HEK293 (cell line): ENCODE data around the gene FBXL15.

ENCODE experiments used
- GLIS1 ChIP-seq: fragments of 450-650 bp; formaldehyde crosslinking; IDR thresholded peaks from 2 replicates; pipeline ENCODE4 v1.5.1; 2016; ENCODE audit warnings: missing biosample characterization, missing genetic modification characterization
- KLF16 ChIP-seq: fragments of 450-650 bp; formaldehyde crosslinking; IDR thresholded peaks from 2 replicates; pipeline ENCODE4 v1.5.1; 2017; ENCODE audit warnings: missing biosample characterization, missing genetic modification characterization
- MEIS1 ChIP-seq: sonication (generic); formaldehyde crosslinking; IDR thresholded peaks from 2 replicates; pipeline ENCODE4 v1.8.1; 2022; ENCODE audit warnings: missing genetic modification reagents, mild to moderate bottlenecking, borderline replicate concordance
- ZBTB7A ChIP-seq: fragments of 450-650 bp; formaldehyde crosslinking; IDR thresholded peaks from 2 replicates; pipeline ENCODE4 v1.5.1; 2016; ENCODE audit warnings: low read depth, missing biosample characterization, missing genetic modification characterization
- ZFP69B ChIP-seq: fragments of 450-650 bp; formaldehyde crosslinking; IDR thresholded peaks from 2 replicates; pipeline ENCODE4 v1.5.1; 2016; ENCODE audit warnings: missing biosample characterization, missing genetic modification characterization
- ZNF302 ChIP-seq: fragments of 450-650 bp; formaldehyde crosslinking; IDR thresholded peaks from 2 replicates; pipeline ENCODE4 v1.5.1; 2016; ENCODE audit warnings: missing biosample characterization, missing genetic modification characterization, low read depth
- ZNF433 ChIP-seq: fragments of 450-650 bp; formaldehyde crosslinking; IDR thresholded peaks from 2 replicates; pipeline ENCODE4 v1.5.1; 2016; ENCODE audit warnings: missing biosample characterization, missing genetic modification characterization, low read depth
- ZNF621 ChIP-seq: fragments of 450-650 bp; formaldehyde crosslinking; IDR thresholded peaks from 2 replicates; pipeline ENCODE4 v1.5.1; 2017; ENCODE audit warnings: missing biosample characterization, missing genetic modification characterization
- ZNF660 ChIP-seq: fragments of 450-650 bp; IDR thresholded peaks from 2 replicates; pipeline ENCODE4 v1.5.1; 2018; ENCODE audit warnings: missing biosample characterization, mild to moderate bottlenecking, missing genetic modification characterization
- TF ChIP-seq, protein P1 (sequence below): fragments of 450-650 bp; formaldehyde crosslinking; IDR thresholded peaks from 2 replicates; pipeline ENCODE4 v1.5.1; 2016; ENCODE audit warnings: missing biosample characterization, missing genetic modification characterization
- TF ChIP-seq, protein P2 (sequence below): fragments of 450-650 bp; formaldehyde crosslinking; IDR thresholded peaks from 2 replicates; pipeline ENCODE4 v1.5.1; 2016; ENCODE audit warnings: missing biosample characterization, missing genetic modification characterization, low read depth
- TF ChIP-seq, protein P3 (sequence below): fragments of 450-650 bp; formaldehyde crosslinking; IDR thresholded peaks from 2 replicates; pipeline ENCODE4 v1.5.1; 2016; ENCODE audit warnings: missing biosample characterization, missing genetic modification characterization

DNA sequence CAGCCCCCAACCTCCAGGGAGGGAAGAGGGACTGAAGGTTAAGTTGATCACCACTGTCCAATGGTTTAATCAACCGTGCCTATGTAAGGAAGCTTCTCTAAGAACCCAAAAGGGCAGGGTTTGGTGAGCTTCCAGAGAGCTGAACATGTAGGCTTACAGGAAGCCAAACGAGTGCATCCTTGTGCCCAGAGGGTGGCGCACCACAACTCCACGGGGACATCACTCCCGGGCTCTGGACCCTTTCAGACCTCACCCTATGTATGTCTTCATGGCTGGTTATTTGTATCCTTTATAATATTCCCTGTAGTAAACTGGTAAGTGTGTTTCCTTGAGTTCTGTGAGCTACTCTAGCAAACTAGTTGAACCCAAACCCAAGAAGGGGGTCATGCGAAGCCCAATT is 36.6 kb upstream of the FBXL15 start:
- TF ChIP-seq, protein P1, sequence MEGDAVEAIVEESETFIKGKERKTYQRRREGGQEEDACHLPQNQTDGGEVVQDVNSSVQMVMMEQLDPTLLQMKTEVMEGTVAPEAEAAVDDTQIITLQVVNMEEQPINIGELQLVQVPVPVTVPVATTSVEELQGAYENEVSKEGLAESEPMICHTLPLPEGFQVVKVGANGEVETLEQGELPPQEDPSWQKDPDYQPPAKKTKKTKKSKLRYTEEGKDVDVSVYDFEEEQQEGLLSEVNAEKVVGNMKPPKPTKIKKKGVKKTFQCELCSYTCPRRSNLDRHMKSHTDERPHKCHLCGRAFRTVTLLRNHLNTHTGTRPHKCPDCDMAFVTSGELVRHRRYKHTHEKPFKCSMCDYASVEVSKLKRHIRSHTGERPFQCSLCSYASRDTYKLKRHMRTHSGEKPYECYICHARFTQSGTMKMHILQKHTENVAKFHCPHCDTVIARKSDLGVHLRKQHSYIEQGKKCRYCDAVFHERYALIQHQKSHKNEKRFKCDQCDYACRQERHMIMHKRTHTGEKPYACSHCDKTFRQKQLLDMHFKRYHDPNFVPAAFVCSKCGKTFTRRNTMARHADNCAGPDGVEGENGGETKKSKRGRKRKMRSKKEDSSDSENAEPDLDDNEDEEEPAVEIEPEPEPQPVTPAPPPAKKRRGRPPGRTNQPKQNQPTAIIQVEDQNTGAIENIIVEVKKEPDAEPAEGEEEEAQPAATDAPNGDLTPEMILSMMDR (tag by site-specific recombination), result no peak
- TF ChIP-seq ZNF621 (tag by site-specific recombination) (no peak), ZNF302 (tag by site-specific recombination) (no peak), GLIS1 (tag by site-specific recombination) (no peak), ZFP69B (tag by site-specific recombination) (no peak), ZNF433 (no peak), MEIS1 (CRISPR knock-in tag) (no peak), ZNF660 (no peak), ZBTB7A (tag by site-specific recombination) (no peak), KLF16 (tag by site-specific recombination) (no peak)
- TF ChIP-seq, protein P2, sequence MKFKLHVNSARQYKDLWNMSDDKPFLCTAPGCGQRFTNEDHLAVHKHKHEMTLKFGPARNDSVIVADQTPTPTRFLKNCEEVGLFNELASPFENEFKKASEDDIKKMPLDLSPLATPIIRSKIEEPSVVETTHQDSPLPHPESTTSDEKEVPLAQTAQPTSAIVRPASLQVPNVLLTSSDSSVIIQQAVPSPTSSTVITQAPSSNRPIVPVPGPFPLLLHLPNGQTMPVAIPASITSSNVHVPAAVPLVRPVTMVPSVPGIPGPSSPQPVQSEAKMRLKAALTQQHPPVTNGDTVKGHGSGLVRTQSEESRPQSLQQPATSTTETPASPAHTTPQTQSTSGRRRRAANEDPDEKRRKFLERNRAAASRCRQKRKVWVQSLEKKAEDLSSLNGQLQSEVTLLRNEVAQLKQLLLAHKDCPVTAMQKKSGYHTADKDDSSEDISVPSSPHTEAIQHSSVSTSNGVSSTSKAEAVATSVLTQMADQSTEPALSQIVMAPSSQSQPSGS (tag by site-specific recombination), result no peak
- TF ChIP-seq, protein P3, sequence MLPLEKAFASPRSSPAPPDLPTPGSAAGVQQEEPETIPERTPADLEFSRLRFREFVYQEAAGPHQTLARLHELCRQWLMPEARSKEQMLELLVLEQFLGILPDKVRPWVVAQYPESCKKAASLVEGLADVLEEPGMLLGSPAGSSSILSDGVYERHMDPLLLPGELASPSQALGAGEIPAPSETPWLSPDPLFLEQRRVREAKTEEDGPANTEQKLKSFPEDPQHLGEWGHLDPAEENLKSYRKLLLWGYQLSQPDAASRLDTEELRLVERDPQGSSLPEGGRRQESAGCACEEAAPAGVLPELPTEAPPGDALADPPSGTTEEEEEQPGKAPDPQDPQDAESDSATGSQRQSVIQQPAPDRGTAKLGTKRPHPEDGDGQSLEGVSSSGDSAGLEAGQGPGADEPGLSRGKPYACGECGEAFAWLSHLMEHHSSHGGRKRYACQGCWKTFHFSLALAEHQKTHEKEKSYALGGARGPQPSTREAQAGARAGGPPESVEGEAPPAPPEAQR, result no peak
